ENCODE measurements around the gene MACROH2A1.

MACROH2A1 gene

DNA sequence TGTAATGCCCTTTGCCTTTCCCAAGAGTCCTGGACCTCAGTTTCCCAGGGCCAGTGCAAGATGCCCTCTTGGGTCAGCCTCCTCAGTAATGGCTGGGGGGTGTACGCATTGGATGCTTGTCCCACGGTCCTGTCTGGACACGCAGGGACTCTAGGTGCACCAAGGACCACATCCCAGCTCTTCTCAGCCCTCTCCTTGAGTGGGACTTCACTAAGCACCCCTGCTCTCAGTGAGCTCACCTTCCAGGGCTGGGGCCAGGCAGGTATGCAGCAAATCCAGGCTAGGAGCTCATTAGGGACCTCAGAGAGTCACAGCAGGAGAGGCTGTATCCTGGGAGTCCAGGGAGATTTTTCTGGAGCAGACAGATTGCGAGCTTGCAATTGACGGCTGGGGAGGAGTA, 59.8 kb downstream of the MACROH2A1 start:
- DNase-seq (ENCODE audit: low read depth), result no peak
- TF ChIP-seq, protein P1, sequence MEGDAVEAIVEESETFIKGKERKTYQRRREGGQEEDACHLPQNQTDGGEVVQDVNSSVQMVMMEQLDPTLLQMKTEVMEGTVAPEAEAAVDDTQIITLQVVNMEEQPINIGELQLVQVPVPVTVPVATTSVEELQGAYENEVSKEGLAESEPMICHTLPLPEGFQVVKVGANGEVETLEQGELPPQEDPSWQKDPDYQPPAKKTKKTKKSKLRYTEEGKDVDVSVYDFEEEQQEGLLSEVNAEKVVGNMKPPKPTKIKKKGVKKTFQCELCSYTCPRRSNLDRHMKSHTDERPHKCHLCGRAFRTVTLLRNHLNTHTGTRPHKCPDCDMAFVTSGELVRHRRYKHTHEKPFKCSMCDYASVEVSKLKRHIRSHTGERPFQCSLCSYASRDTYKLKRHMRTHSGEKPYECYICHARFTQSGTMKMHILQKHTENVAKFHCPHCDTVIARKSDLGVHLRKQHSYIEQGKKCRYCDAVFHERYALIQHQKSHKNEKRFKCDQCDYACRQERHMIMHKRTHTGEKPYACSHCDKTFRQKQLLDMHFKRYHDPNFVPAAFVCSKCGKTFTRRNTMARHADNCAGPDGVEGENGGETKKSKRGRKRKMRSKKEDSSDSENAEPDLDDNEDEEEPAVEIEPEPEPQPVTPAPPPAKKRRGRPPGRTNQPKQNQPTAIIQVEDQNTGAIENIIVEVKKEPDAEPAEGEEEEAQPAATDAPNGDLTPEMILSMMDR (IDR thresholded peaks at IDR 0.05; ENCODE audit: control insufficient read depth, insufficient read depth, low read depth, low read length, missing control alignments), result no peak
- H3K4me3 ChIP-seq (ENCODE audit: control insufficient read depth, low read depth, low read length), result no peak overlapping the region

DNA sequence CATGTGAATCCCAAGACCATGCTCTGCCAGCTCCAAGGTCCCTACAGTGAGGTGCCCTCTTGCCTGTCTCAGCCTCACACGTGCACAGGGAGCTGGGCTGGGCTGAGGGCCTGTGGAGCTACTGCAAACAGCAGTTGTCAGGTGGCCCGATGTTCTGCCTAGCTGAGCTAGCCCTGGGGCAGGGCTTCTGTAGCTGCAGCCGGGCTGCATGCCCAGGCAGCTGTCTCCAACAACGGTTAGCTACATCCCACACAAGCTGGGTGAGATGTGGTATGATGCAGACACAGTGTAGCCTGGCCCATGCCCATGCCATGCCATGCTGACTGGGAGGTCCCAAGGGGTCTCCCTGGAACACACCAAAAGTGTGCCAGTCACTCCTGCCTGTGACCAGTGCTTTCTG, 62.0 kb downstream of the MACROH2A1 start:
- TF ChIP-seq, protein P1 (IDR thresholded peaks at IDR 0.05; ENCODE audit: control insufficient read depth, insufficient read depth, low read depth, low read length, missing control alignments), result no peak
- DNase-seq (ENCODE audit: low read depth), result no peak
- no peak overlapping the region for H3K4me3 ChIP-seq (ENCODE audit: control insufficient read depth, low read depth, low read length)

- TF ChIP-seq, protein P1 (IDR thresholded peaks at IDR 0.05; ENCODE audit: control insufficient read depth, insufficient read depth, low read depth, low read length, missing control alignments), result no peak
- no peak for DNase-seq (ENCODE audit: low read depth)
- no peak overlapping the region for H3K4me3 ChIP-seq (ENCODE audit: control insufficient read depth, low read depth, low read length)
Observed at GRCh38 chr5:135335031-135335828, 63.8 kb downstream of the MACROH2A1 start.

GRCh38 chr5:135333732-135334515, 65.1 kb downstream of the MACROH2A1 start:
- H3K4me3 ChIP-seq (ENCODE audit: control insufficient read depth, low read depth, low read length), result no peak overlapping the region
- no peak for DNase-seq (ENCODE audit: low read depth)
- TF ChIP-seq, protein P1 (IDR thresholded peaks at IDR 0.05; ENCODE audit: control insufficient read depth, insufficient read depth, low read depth, low read length, missing control alignments), result no peak

DNA sequence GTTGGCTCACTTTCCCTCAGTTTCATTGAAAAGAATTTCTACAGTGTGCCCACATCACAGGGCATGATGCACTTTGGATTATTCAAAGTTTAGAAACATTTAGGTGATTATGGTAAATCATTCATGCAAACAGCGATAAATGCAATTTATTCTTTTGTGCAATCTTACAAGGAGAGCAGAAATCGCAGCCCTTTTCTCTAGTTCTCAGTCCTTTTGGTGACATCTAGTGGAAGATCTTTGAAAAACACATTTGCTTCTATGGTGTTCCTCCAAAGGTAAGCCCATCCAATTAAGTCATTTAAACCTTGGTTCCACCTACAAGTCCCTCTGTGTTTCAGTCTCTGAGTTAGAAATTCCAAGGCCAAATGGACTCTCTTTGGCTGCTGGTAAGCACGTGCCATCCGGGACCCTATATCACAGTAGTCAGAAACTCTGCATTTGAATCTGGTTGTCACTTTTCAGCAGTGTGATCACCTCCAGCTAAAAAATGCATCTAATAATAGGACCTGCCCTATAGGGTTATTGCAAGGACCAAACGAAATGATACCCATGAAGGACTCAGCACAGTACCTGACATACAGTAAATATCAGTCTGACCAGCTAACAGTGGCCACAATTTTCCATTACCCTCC, 66.4 kb downstream of the MACROH2A1 start:
- DNase-seq (ENCODE audit: low read depth), result no peak
- H3K4me3 ChIP-seq (ENCODE audit: control insufficient read depth, low read depth, low read length), result no peak overlapping the region
- TF ChIP-seq, protein P1 (IDR thresholded peaks at IDR 0.05; ENCODE audit: control insufficient read depth, insufficient read depth, low read depth, low read length, missing control alignments), result peak; percentile 56

GRCh38 chr5:135331612-135332011, 67.4 kb downstream of the MACROH2A1 start:
- no peak for DNase-seq (ENCODE audit: low read depth)
- TF ChIP-seq, protein P1 (IDR thresholded peaks at IDR 0.05; ENCODE audit: control insufficient read depth, insufficient read depth, low read depth, low read length, missing control alignments), result no peak
- H3K4me3 ChIP-seq (ENCODE audit: control insufficient read depth, low read depth, low read length), result no peak overlapping the region

Measured in AG09309 (cell line).